Fibroblast of lung (primary cell): ENCODE measurements around the gene NLGN1. TPM values are rescaled to one million over a fixed set of nuclear protein-coding genes. Genes with fewer than 3 reads are reported as not detected.
"Not testable (repeated sequence)": the region's sequence is repeated elsewhere in the genome, so short reads cannot be mapped to it uniquely, and the experiment has no call there.

Experiments used
- DNase-seq, 2 donors: peaks; one replicate each; pipeline versions ENCODE4 v3.0.0 to v3.0.0-alpha.2; 2010; ENCODE audit warnings: low read depth in 2 of 2
- H2AFZ ChIP-seq: 2 replicates; pipeline ENCODE4 v1.5.1; 2012; ENCODE audit warnings: low read length, control low read depth, inconsistent platforms
- H3K27ac ChIP-seq: 2 replicates; pipeline ENCODE4 v1.5.1; 2011; ENCODE audit warnings: low read length, control low read depth; ENCODE audit not compliant: insufficient read depth
- H3K27me3 ChIP-seq: 2 replicates; pipeline ENCODE4 v1.5.1; 2011; ENCODE audit warnings: mild to moderate bottlenecking, low read length; ENCODE audit not compliant: control insufficient read depth, insufficient read depth
- H3K36me3 ChIP-seq: 2 replicates; pipeline ENCODE4 v1.5.1; 2011; ENCODE audit warnings: low read length; ENCODE audit not compliant: control insufficient read depth, insufficient read depth
- H3K4me1 ChIP-seq: 2 replicates; pipeline ENCODE4 v1.5.1; 2011; ENCODE audit warnings: low read length; ENCODE audit not compliant: control insufficient read depth, insufficient read depth; ENCODE audit errors: extremely low read depth
- H3K4me2 ChIP-seq: 2 replicates; pipeline ENCODE4 v1.5.1; 2011; ENCODE audit warnings: low read length, control low read depth; ENCODE audit not compliant: insufficient read depth; ENCODE audit errors: extremely low read depth
- H3K4me3 ChIP-seq, 4 experiments: fragments of 200-600 bp in 1 of 4; sonication (generic) in 1 of 4; replicated peaks in 1 of 4; 2 replicates each; pipeline ENCODE4 v1.5.1; 2011 to 2016; ENCODE audit warnings: low read length in 4 of 4, low read depth in 3 of 4, mild to moderate bottlenecking in 3 of 4, control low read depth in 2 of 4, inconsistent platforms in 1 of 4, mixed read lengths in 1 of 4; ENCODE audit not compliant: insufficient read depth in 1 of 4; ENCODE audit errors: control extremely low read depth in 1 of 4
- H3K79me2 ChIP-seq: 2 replicates; pipeline ENCODE4 v1.5.1; 2012; ENCODE audit warnings: mild to moderate bottlenecking, low read length, inconsistent platforms; ENCODE audit not compliant: control insufficient read depth, insufficient read depth
- H3K9ac ChIP-seq: 2 replicates; pipeline ENCODE4 v1.5.1; 2011; ENCODE audit warnings: mild to moderate bottlenecking, low read length, control low read depth; ENCODE audit not compliant: insufficient read depth
- H3K9me3 ChIP-seq: 2 replicates; pipeline ENCODE4 v1.5.1; 2012; ENCODE audit warnings: low read depth, low read length; ENCODE audit not compliant: control insufficient read depth, insufficient read depth
- H4K20me1 ChIP-seq: 2 replicates; pipeline ENCODE4 v1.5.1; 2011; ENCODE audit warnings: low read length; ENCODE audit not compliant: control insufficient read depth, insufficient read depth; ENCODE audit errors: extremely low read depth
- EZH2 ChIP-seq: IDR thresholded peaks from 2 replicates; pipeline ENCODE4 v1.5.1; 2012; ENCODE audit warnings: low read length, control low read depth, mild to moderate bottlenecking; ENCODE audit errors: missing control alignments
- polyA plus RNA-seq, 2 donors: library from polyadenylated mRNA; depleted of rRNA in 1 of 2; stranded (reverse) in 1 of 2; unstranded in 1 of 2; fragments of >200 nt; gene quantifications; 2 replicates each; pipeline ENCODE4 v1.2.1, GENCODE V29; 2011 to 2012; ENCODE audit warnings: missing spikeins in 1 of 2
- total RNA-seq: library from RNA; depleted of rRNA; stranded (reverse); fragments of >200 nt; gene quantifications from 2 replicates; pipeline ENCODE4 v1.2.1, GENCODE V29; 2014
- TF ChIP-seq, protein P1 (sequence below), 2 donors: IDR thresholded peaks in 1 of 2; conservative IDR thresholded peaks in 1 of 2; 1 replicate in 1 of 2; 2 replicates in 1 of 2; pipeline ENCODE4 v1.5.1; 2011 to 2012; ENCODE audit warnings: low read length in 2 of 2, control low read depth in 1 of 2, inconsistent platforms in 1 of 2, low read depth in 1 of 2, mild to moderate bottlenecking in 1 of 2

The NLGN1 gene
- total and polyA plus RNA-seq, 2 donors (not counting 1 experiment from before 2014, with no cell fraction given), result 0.61 to 2.1 TPM

DNA sequence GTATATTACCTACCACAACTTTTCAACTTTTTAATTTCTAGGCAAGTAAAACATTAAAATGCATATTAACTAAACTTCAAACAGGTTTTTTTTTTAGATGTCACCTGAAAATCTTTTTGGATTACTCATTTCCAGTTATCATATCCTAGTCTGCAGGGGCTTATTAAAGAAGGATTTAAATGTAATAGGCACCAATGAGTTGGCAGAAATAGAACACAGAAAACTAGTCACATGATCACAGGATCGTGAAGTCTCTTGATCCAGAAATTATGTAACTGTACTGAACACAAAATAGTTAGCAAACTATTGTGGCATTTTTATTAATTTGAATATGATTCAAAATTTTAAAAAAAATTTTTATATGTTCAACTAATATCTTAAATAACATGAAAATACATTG lies 807.2 kb downstream of the NLGN1 start:
- Histone ChIP-seq H3K36me3 (no peaks in the 10 kb centered on the region), H3K27ac (no peak overlapping the region), H3K9me3 (no peaks in the 10 kb centered on the region), H4K20me1 (no peaks in the 10 kb centered on the region), H3K79me2 (no peaks in the 10 kb centered on the region), H3K4me1 (no peaks in the 10 kb centered on the region), H3K4me2 (no peak overlapping the region), H3K27me3 (no peaks in the 10 kb centered on the region), H3K4me3 (no peak overlapping the region), H3K9ac (no peak overlapping the region), H2AFZ (no peak overlapping the region)
- TF ChIP-seq, protein P1, sequence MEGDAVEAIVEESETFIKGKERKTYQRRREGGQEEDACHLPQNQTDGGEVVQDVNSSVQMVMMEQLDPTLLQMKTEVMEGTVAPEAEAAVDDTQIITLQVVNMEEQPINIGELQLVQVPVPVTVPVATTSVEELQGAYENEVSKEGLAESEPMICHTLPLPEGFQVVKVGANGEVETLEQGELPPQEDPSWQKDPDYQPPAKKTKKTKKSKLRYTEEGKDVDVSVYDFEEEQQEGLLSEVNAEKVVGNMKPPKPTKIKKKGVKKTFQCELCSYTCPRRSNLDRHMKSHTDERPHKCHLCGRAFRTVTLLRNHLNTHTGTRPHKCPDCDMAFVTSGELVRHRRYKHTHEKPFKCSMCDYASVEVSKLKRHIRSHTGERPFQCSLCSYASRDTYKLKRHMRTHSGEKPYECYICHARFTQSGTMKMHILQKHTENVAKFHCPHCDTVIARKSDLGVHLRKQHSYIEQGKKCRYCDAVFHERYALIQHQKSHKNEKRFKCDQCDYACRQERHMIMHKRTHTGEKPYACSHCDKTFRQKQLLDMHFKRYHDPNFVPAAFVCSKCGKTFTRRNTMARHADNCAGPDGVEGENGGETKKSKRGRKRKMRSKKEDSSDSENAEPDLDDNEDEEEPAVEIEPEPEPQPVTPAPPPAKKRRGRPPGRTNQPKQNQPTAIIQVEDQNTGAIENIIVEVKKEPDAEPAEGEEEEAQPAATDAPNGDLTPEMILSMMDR (conservative IDR thresholded peaks at IDR 0.05 in 1 of 2, IDR thresholded peaks at IDR 0.05 in 1 of 2; ENCODE audit: low read depth in 1 of 2, low read length in 2 of 2), result no peak
- TF ChIP-seq EZH2, result no peak
- DNase-seq, result no peak

DNA sequence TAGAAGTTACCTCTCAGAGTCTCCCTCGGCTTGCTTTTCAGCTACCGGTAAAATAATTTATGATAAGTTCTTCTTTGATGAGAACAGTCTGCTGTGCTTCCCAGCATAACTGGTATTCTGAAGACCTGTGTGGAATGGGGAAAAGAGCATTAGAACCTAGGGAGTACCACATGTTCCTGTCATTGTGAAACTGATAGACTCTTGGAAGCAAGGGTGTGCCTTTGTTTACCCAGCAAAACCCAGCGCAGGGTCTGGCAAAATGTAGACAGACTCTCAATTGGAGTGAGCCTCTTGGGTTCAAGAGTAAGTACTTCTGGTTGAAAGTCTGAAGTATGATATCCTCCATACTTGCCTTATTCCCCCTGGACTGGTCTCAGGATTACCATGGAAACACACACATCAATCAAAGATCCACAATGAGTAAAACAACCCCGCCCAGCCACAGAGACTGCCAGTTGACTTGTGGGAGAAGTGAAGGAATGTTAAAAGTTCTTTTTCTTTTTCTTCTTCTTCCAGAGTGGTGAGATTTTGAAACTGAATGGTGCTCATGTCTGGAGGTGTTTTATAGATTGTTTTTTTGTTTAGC lies 809.2 kb downstream of the NLGN1 start:
- Histone ChIP-seq H3K79me2 (no peaks in the 10 kb centered on the region), H4K20me1 (no peaks in the 10 kb centered on the region), H3K36me3 (no peaks in the 10 kb centered on the region), H3K9ac (no peak overlapping the region), H3K9me3 (no peaks in the 10 kb centered on the region), H3K27me3 (no peaks in the 10 kb centered on the region), H2AFZ (no peak overlapping the region), H3K4me3 (no peak overlapping the region), H3K4me1 (no peaks in the 10 kb centered on the region), H3K4me2 (no peak overlapping the region), H3K27ac (no peak overlapping the region)
- DNase-seq, result no peak
- TF ChIP-seq EZH2, result no peak
- TF ChIP-seq, protein P1 (conservative IDR thresholded peaks at IDR 0.05 in 1 of 2, IDR thresholded peaks at IDR 0.05 in 1 of 2; ENCODE audit: low read depth in 1 of 2, low read length in 2 of 2), result no peak

DNA sequence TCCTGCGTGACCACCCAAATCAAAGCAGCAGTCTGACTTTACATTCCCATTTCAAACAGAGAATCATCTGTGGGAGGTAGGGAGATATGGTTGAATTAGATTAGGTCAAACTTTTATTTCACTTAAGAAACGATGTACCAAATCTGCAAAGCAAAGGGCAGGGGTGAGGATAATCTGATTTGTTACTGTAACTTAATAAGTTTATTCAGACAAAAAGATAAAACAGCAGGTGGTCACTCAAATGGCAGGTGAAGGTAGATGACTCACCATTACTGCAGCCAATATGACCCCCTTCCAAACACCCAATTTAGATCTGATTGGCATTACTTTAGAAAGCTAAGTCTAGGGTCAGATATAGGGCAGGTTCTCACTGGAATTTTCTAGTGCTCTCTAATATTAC lies 810.6 kb downstream of the NLGN1 start:
- no peak for TF ChIP-seq EZH2
- TF ChIP-seq, protein P1 (conservative IDR thresholded peaks at IDR 0.05 in 1 of 2, IDR thresholded peaks at IDR 0.05 in 1 of 2; ENCODE audit: low read depth in 1 of 2, low read length in 2 of 2), result no peak
- no peaks in the 10 kb centered on the region for H3K9me3 ChIP-seq
- H3K79me2 ChIP-seq, result no peaks in the 10 kb centered on the region
- no peak overlapping the region for H3K4me2 ChIP-seq
- no peak overlapping the region for H2AFZ ChIP-seq
- no peak overlapping the region for H3K27ac ChIP-seq
- no peak for DNase-seq
- H3K4me1 ChIP-seq, result no peaks in the 10 kb centered on the region
- H4K20me1 ChIP-seq, result no peaks in the 10 kb centered on the region
- no peak overlapping the region for H3K9ac ChIP-seq
- no peak overlapping the region for H3K4me3 ChIP-seq
- no peaks in the 10 kb centered on the region for H3K36me3 ChIP-seq
- H3K27me3 ChIP-seq, result no peaks in the 10 kb centered on the region

DNA sequence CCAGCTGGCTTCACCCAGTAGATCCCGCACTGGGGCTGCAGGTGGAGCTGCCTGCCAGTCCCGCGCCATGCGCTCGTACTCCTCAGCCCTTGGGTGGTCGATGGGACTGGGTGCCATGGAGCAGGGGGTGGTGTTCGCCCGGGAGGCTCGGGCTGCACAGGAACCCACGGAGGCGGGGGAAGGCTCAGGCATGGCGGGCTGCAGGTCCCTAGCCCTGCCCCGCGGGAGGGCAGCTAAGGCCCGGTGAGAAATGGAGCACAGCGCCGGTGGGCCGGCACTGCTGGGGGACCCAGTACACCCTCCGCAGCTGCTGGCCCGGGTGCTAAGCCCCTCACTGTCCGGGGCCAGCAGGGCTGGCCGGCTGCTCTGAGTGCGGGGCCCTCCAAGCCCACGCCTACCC lies 814.4 kb downstream of the NLGN1 start:
- H3K79me2 ChIP-seq, H4K20me1 ChIP-seq, H3K27ac ChIP-seq, H3K27me3 ChIP-seq, H3K4me3 ChIP-seq, H2AFZ ChIP-seq, H3K9me3 ChIP-seq, DNase-seq, H3K36me3 ChIP-seq, H3K4me2 ChIP-seq, H3K9ac ChIP-seq, H3K4me1 ChIP-seq: not testable (repeated sequence)
